SK-N-SH treated with all-trans-retinoic acid at 6 μM for 48 hours (cell line): Measurements from ENCODE around the gene ADAM17.

Experiments
- ATAC-seq: fragments of 200-7000 bp; cut with Tn5 transposase; 3 replicates; pipeline ENCODE4 v1.9.1; 2020; ENCODE audit warnings: mild to moderate bottlenecking, moderate library complexity
- ARNTL ChIP-seq: fragments of 450-650 bp; formaldehyde crosslinking; IDR thresholded peaks from 2 replicates; pipeline ENCODE4 v1.5.0; 2020; ENCODE audit warnings: low read depth, mild to moderate bottlenecking, moderate library complexity, borderline replicate concordance
- BACH2 ChIP-seq: fragments of 250-450 bp; sonication (Bioruptor Pico); IDR thresholded peaks from 2 replicates; pipeline ENCODE4 v1.9.0; 2021; ENCODE audit warnings: mild to moderate bottlenecking, borderline replicate concordance
- CSDC2 ChIP-seq: fragments of 250-450 bp; sonication (Bioruptor Pico); IDR thresholded peaks from 2 replicates; pipeline ENCODE4 v1.5.0; 2020; ENCODE audit warnings: mild to moderate bottlenecking, moderate library complexity
- CSRNP3 ChIP-seq: fragments of 250-450 bp; sonication (Bioruptor Pico); IDR thresholded peaks from 2 replicates; pipeline ENCODE4 v1.5.1; 2021; ENCODE audit warnings: mild to moderate bottlenecking, moderate library complexity
- GLIS3 ChIP-seq: fragments of 250-450 bp; sonication (Bioruptor Pico); IDR thresholded peaks from 2 replicates; pipeline ENCODE4 v1.5.0; 2020; ENCODE audit warnings: mild to moderate bottlenecking, moderate library complexity
- OSR1 ChIP-seq: fragments of 250-450 bp; sonication (Bioruptor Pico); IDR thresholded peaks from 2 replicates; pipeline ENCODE4 v1.8.0; 2022; ENCODE audit warnings: moderate library complexity, mild to moderate bottlenecking, inconsistent platforms
- PPARA ChIP-seq: fragments of 250-450 bp; sonication (Bioruptor Pico); IDR thresholded peaks from 2 replicates; pipeline ENCODE4 v1.5.0; 2020; ENCODE audit warnings: mild to moderate bottlenecking, borderline replicate concordance
- RARB ChIP-seq: fragments of 250-450 bp; sonication (Bioruptor Pico); IDR thresholded peaks from 2 replicates; pipeline ENCODE4 v1.8.0; 2021; ENCODE audit warnings: mild to moderate bottlenecking, moderate library complexity
- SNAI2 ChIP-seq: fragments of 250-450 bp; sonication (Bioruptor Pico); IDR thresholded peaks from 2 replicates; pipeline ENCODE4 v1.5.0; 2020; ENCODE audit warnings: mild to moderate bottlenecking, moderate library complexity
- TCF4 ChIP-seq: fragments of 250-450 bp; sonication (Bioruptor Pico); IDR thresholded peaks from 2 replicates; pipeline ENCODE4 v1.8.0; 2021; ENCODE audit warnings: mild to moderate bottlenecking, moderate library complexity, borderline replicate concordance
- TOX ChIP-seq: fragments of 250-450 bp; sonication (Bioruptor Pico); IDR thresholded peaks from 2 replicates; pipeline ENCODE4 v1.8.0; 2021; ENCODE audit warnings: mild to moderate bottlenecking, moderate library complexity, borderline replicate concordance
- TSHZ2 ChIP-seq: fragments of 250-450 bp; sonication (Bioruptor Pico); IDR thresholded peaks from 2 replicates; pipeline ENCODE4 v1.5.0; 2020; ENCODE audit warnings: mild to moderate bottlenecking, moderate library complexity
- ZC3H10 ChIP-seq: fragments of 250-450 bp; sonication (Bioruptor Pico); IDR thresholded peaks from 2 replicates; pipeline ENCODE4 v1.5.1; 2021; ENCODE audit warnings: mild to moderate bottlenecking, moderate library complexity
- ZFP3 ChIP-seq: fragments of 250-450 bp; sonication (Bioruptor Pico); IDR thresholded peaks from 2 replicates; pipeline ENCODE4 v1.5.0; 2020; ENCODE audit warnings: mild to moderate bottlenecking, moderate library complexity
- ZNF565 ChIP-seq: fragments of 450-650 bp; formaldehyde crosslinking; conservative IDR thresholded peaks from 2 replicates; pipeline ENCODE4 v1.5.0; 2020; ENCODE audit warnings: low read depth, mild to moderate bottlenecking, moderate library complexity
- ZNF70 ChIP-seq: fragments of 450-650 bp; formaldehyde crosslinking; IDR thresholded peaks from 2 replicates; pipeline ENCODE4 v1.5.0; 2020; ENCODE audit warnings: mild to moderate bottlenecking, moderate library complexity
- ZNF8 ChIP-seq: fragments of 450-650 bp; formaldehyde crosslinking; IDR thresholded peaks from 2 replicates; pipeline ENCODE4 v1.5.0; 2020; ENCODE audit warnings: mild to moderate bottlenecking, moderate library complexity
- TF ChIP-seq, protein P1 (sequence below): fragments of 250-450 bp; sonication (Bioruptor Pico); IDR thresholded peaks from 2 replicates; pipeline ENCODE4 v1.8.0; 2021; ENCODE audit warnings: low read depth, mild to moderate bottlenecking, moderate library complexity, borderline replicate concordance
- TF ChIP-seq, protein P2 (sequence below): fragments of 250-450 bp; sonication (Bioruptor Pico); IDR thresholded peaks from 2 replicates; pipeline ENCODE4 v1.8.0; 2020; ENCODE audit warnings: mild to moderate bottlenecking, moderate library complexity, borderline replicate concordance
- TF ChIP-seq, protein P3 (sequence below): fragments of 250-450 bp; sonication (Bioruptor Pico); IDR thresholded peaks from 2 replicates; pipeline ENCODE4 v1.5.1; 2020; ENCODE audit warnings: low read depth, mild to moderate bottlenecking, moderate library complexity

ADAM17 gene

DNA sequence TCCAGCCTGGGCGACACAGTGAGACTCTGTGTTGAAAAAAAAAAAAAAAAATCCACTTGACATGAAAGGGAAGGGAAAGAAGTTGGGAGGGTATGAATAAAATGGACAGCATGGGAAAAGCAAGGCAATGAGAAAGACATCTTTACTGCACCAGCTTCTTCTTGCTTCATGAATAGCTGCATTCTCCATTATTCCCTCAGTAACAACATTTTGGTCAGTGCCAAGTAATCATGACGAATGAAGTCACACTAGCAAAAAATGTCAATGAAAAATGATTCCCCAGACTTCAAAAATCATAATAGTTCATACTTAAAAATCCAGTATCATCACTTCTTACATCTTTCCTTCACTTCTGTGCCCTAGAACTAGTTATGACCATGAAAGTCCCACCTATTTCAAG, 30.4 kb downstream of the ADAM17 start:
- TF ChIP-seq TOX (no peak), ARNTL (CRISPR knock-in tag) (no peak), ZNF70 (no peak), CSDC2 (no peak), RARB (no peak), OSR1 (CRISPR knock-in tag) (no peak)
- ATAC-seq = no peak

- TF ChIP-seq TSHZ2 (CRISPR knock-in tag) (no peak), ZFP3 (CRISPR knock-in tag) (no peak), TOX (no peak)
- TF ChIP-seq, protein P1, sequence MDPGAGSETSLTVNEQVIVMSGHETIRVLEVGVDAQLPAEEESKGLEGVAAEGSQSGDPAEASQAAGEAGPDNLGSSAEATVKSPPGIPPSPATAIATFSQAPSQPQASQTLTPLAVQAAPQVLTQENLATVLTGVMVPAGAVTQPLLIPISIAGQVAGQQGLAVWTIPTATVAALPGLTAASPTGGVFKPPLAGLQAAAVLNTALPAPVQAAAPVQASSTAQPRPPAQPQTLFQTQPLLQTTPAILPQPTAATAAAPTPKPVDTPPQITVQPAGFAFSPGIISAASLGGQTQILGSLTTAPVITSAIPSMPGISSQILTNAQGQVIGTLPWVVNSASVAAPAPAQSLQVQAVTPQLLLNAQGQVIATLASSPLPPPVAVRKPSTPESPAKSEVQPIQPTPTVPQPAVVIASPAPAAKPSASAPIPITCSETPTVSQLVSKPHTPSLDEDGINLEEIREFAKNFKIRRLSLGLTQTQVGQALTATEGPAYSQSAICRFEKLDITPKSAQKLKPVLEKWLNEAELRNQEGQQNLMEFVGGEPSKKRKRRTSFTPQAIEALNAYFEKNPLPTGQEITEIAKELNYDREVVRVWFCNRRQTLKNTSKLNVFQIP (CRISPR knock-in tag) = no peak
- ATAC-seq = no peak
These were observed 31.3 kb downstream of the ADAM17 start for GRCh38 chr2:9524291-9524690.

- TF ChIP-seq ZNF565 (CRISPR knock-in tag) (no peak), ZC3H10 (no peak), SNAI2 (no peak), OSR1 (CRISPR knock-in tag) (no peak), TSHZ2 (CRISPR knock-in tag) (no peak), RARB (no peak), CSRNP3 (CRISPR knock-in tag) (no peak), ZNF70 (no peak), TCF4 (CRISPR knock-in tag) (no peak), ZFP3 (CRISPR knock-in tag) (no peak), ZNF8 (no peak), ARNTL (CRISPR knock-in tag) (no peak), TOX (no peak), BACH2 (no peak), CSDC2 (no peak), GLIS3 (CRISPR knock-in tag) (no peak), PPARA (CRISPR knock-in tag) (no peak)
- TF ChIP-seq, protein P2, sequence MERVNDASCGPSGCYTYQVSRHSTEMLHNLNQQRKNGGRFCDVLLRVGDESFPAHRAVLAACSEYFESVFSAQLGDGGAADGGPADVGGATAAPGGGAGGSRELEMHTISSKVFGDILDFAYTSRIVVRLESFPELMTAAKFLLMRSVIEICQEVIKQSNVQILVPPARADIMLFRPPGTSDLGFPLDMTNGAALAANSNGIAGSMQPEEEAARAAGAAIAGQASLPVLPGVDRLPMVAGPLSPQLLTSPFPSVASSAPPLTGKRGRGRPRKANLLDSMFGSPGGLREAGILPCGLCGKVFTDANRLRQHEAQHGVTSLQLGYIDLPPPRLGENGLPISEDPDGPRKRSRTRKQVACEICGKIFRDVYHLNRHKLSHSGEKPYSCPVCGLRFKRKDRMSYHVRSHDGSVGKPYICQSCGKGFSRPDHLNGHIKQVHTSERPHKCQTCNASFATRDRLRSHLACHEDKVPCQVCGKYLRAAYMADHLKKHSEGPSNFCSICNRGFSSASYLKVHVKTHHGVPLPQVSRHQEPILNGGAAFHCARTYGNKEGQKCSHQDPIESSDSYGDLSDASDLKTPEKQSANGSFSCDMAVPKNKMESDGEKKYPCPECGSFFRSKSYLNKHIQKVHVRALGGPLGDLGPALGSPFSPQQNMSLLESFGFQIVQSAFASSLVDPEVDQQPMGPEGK = no peak
- TF ChIP-seq, protein P3, sequence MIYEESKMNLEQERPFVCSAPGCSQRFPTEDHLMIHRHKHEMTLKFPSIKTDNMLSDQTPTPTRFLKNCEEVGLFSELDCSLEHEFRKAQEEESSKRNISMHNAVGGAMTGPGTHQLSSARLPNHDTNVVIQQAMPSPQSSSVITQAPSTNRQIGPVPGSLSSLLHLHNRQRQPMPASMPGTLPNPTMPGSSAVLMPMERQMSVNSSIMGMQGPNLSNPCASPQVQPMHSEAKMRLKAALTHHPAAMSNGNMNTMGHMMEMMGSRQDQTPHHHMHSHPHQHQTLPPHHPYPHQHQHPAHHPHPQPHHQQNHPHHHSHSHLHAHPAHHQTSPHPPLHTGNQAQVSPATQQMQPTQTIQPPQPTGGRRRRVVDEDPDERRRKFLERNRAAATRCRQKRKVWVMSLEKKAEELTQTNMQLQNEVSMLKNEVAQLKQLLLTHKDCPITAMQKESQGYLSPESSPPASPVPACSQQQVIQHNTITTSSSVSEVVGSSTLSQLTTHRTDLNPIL (CRISPR knock-in tag) = no peak
- TF ChIP-seq, protein P1 (CRISPR knock-in tag) = no peak
- no peak; the same call in 1 of the 3 replicates for ATAC-seq
These were observed 36.4 kb downstream of the ADAM17 start for GRCh38 chr2:9519250-9519649.
